ENCODE measurements around the gene RFPL2.

RFPL2 gene

DNA sequence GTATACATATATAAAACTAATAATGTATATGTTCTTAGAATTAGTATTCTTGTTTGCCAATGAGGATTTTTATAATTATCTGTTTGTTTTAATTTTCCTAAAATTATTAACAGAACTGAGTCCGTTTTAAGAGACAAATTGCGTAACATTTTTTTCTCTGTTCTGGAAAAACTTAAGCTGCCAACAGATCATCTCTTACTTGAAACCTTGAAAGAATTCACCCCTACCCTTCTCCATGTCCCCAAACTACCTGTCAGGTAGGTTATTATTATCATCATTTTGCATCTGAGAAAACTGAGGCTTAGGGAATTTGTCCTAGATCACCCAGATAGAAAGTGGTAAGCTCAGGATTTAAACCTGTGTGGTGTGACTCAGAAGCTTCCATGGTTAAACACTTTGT lies 35.6 kb upstream of the RFPL2 start:
- CTCF ChIA-PET: no interaction called here
- no peak for DNase-seq (ENCODE audit: low read depth, low spot score)
- POLR2A ChIA-PET: no interaction called here
- no peak overlapping the region for H3K4me3 ChIP-seq (ENCODE audit: low read depth, low read length)
- TF ChIP-seq, protein P1, sequence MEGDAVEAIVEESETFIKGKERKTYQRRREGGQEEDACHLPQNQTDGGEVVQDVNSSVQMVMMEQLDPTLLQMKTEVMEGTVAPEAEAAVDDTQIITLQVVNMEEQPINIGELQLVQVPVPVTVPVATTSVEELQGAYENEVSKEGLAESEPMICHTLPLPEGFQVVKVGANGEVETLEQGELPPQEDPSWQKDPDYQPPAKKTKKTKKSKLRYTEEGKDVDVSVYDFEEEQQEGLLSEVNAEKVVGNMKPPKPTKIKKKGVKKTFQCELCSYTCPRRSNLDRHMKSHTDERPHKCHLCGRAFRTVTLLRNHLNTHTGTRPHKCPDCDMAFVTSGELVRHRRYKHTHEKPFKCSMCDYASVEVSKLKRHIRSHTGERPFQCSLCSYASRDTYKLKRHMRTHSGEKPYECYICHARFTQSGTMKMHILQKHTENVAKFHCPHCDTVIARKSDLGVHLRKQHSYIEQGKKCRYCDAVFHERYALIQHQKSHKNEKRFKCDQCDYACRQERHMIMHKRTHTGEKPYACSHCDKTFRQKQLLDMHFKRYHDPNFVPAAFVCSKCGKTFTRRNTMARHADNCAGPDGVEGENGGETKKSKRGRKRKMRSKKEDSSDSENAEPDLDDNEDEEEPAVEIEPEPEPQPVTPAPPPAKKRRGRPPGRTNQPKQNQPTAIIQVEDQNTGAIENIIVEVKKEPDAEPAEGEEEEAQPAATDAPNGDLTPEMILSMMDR (IDR thresholded peaks at IDR 0.05; ENCODE audit: insufficient read depth, low read length, missing control alignments): no peak

DNA sequence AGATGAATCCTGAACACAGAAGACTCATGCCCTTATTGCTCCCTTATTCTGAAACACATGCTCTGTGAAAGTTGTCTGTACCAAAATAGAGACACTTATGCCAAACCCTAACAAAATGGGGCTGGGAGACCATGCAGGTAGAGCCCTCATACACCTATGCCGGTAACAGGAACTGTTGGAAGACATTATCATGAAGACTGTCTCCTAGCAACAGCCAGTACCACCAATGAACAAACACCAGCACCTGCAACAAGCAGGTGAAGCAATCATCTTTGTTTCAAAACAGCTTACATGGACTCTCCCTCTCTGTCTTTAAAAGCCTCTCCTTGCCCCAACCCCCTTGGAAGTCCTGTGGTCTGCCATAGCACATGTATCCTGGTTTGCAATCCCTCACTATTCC lies 33.0 kb upstream of the RFPL2 start:
- POLR2A ChIA-PET: no interaction called here
- TF ChIP-seq, protein P1 (IDR thresholded peaks at IDR 0.05; ENCODE audit: insufficient read depth, low read length, missing control alignments): no peak

DNA sequence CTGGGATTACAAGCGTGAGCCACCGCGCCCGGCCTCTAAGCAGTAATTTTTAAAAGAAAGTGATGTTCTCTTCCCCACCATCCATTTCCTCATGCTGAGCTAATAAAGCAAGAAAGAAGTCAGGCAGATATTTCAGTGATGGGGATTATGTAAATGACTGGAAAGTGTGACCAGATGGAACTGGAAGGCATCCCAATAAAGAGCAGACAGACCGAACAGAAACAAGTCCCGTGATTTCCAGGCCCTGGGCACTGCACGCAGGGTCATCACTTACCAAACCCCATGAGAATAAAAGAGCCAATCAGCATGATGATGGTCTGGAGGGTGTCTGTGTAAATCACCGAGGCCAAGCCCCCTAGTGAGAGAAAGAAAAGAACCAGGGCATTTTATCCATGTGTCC lies 32.1 kb upstream of the RFPL2 start:
- TF ChIP-seq, protein P1 (IDR thresholded peaks at IDR 0.05; ENCODE audit: insufficient read depth, low read length, missing control alignments): no peak
- POLR2A ChIA-PET: no interaction called here
- no peak for DNase-seq (ENCODE audit: low read depth, low spot score)
- H3K4me3 ChIP-seq (ENCODE audit: low read depth, low read length): no peak overlapping the region
- CTCF ChIA-PET: interaction anchor here (0.7 kb wide), 1 partner anchor 29 kb away, joined by 3 read pairs; no protein-coding TSS in a partner anchor

More for the DNA sequence above, 33.0 kb upstream of the RFPL2 start:
- CTCF ChIA-PET: no interaction called here
- DNase-seq (ENCODE audit: low read depth, low spot score): no peak
- no peak overlapping the region for H3K4me3 ChIP-seq (ENCODE audit: low read depth, low read length)

DNA sequence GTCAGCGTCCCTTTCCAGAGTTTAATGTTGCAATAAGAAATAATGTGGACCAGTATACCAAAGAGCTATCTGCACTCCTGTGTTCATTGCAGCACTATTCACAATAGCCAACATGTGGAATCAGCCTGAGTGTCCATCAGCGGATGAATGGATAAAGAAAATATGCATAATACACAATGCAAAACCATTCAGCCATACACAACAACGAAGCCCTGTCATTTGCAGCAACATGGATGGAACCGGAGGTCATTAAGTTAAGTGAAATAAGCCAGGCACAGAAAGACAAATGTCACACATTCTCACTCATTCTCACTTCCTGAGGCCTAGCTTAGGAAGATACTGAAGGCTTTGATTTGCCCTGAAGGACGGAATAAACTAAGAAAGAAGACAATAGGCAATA lies 28.2 kb upstream of the RFPL2 start:
- CTCF ChIA-PET: no interaction called here
- POLR2A ChIA-PET: no interaction called here
- TF ChIP-seq, protein P1 (IDR thresholded peaks at IDR 0.05; ENCODE audit: insufficient read depth, low read length, missing control alignments): no peak
- H3K4me3 ChIP-seq (ENCODE audit: low read depth, low read length): no peak overlapping the region
- no peak for DNase-seq (ENCODE audit: low read depth, low spot score)

GRCh38 chr22:32232191-32232830 lies 27.4 kb upstream of the RFPL2 start:
- H3K4me3 ChIP-seq (ENCODE audit: low read depth, low read length): no peak overlapping the region
- no peak for DNase-seq (ENCODE audit: low read depth, low spot score)
- POLR2A ChIA-PET: no interaction called here
- CTCF ChIA-PET: no interaction called here
- TF ChIP-seq, protein P1 (IDR thresholded peaks at IDR 0.05; ENCODE audit: insufficient read depth, low read length, missing control alignments): no peak

GRCh38 chr22:32226326-32227104 lies 21.6 kb upstream of the RFPL2 start:
- CTCF ChIA-PET: interaction anchor here (1.0 kb wide), 1 partner anchor 39 kb away, joined by 3 read pairs; no protein-coding TSS in a partner anchor
- no peak overlapping the region for H3K4me3 ChIP-seq (ENCODE audit: low read depth, low read length)
- DNase-seq (ENCODE audit: low read depth, low spot score): no peak
- POLR2A ChIA-PET: no interaction called here
- TF ChIP-seq, protein P1 (IDR thresholded peaks at IDR 0.05; ENCODE audit: insufficient read depth, low read length, missing control alignments): no peak
